IPS DF 4.7 (cell line): ENCODE measurements around the gene AZI2.

ENCODE experiments used
- DNase-seq: peaks from one replicate; pipeline ENCODE4 v3.0.0-alpha.2; 2013; ENCODE audit warnings: low spot score; ENCODE audit errors: extremely low read depth

Gene AZI2

GRCh38 chr3:28301688-28302087 is 46.9 kb downstream of the AZI2 start:
- DNase-seq = no peak

- no peak for DNase-seq
Observed at GRCh38 chr3:28300345-28300962, 48.2 kb downstream of the AZI2 start.

- no peak for DNase-seq
Observed at GRCh38 chr3:28299705-28300104, 48.9 kb downstream of the AZI2 start.

GRCh38 chr3:28295898-28296490 is 52.6 kb downstream of the AZI2 start:
- DNase-seq = no peak

GRCh38 chr3:28294667-28295413 is 53.8 kb downstream of the AZI2 start:
- no peak for DNase-seq

- no peak for DNase-seq
Observed at GRCh38 chr3:28292622-28293021, 56.0 kb downstream of the AZI2 start.

- DNase-seq = no peak
Observed at GRCh38 chr3:28291577-28291976, 57.0 kb downstream of the AZI2 start.

GRCh38 chr3:28290863-28291300 is 57.7 kb downstream of the AZI2 start:
- DNase-seq = no peak

- DNase-seq = no peak
Observed at GRCh38 chr3:28287046-28287445, 61.6 kb downstream of the AZI2 start.

- DNase-seq = no peak
Observed at GRCh38 chr3:28286595-28286994, 62.0 kb downstream of the AZI2 start.

- DNase-seq = no peak
Observed at GRCh38 chr3:28280781-28281180, 67.8 kb downstream of the AZI2 start.

GRCh38 chr3:28279770-28280169 is 68.9 kb downstream of the AZI2 start:
- no peak for DNase-seq

- no peak for DNase-seq
Observed at GRCh38 chr3:28278918-28279317, 69.7 kb downstream of the AZI2 start.

- DNase-seq = no peak
Observed at GRCh38 chr3:28273837-28274236, 74.8 kb downstream of the AZI2 start.
